NCI-H1694 treated with DMSO at 0.1 percent for 48 hours (cell line): ENCODE measurements around the gene CATSPERE.

ENCODE experiments used
- DNase-seq: peaks from one replicate; lab custom pipeline; 2025; lab: John Stamatoyannopoulos, UW

The CATSPERE gene, protein sequence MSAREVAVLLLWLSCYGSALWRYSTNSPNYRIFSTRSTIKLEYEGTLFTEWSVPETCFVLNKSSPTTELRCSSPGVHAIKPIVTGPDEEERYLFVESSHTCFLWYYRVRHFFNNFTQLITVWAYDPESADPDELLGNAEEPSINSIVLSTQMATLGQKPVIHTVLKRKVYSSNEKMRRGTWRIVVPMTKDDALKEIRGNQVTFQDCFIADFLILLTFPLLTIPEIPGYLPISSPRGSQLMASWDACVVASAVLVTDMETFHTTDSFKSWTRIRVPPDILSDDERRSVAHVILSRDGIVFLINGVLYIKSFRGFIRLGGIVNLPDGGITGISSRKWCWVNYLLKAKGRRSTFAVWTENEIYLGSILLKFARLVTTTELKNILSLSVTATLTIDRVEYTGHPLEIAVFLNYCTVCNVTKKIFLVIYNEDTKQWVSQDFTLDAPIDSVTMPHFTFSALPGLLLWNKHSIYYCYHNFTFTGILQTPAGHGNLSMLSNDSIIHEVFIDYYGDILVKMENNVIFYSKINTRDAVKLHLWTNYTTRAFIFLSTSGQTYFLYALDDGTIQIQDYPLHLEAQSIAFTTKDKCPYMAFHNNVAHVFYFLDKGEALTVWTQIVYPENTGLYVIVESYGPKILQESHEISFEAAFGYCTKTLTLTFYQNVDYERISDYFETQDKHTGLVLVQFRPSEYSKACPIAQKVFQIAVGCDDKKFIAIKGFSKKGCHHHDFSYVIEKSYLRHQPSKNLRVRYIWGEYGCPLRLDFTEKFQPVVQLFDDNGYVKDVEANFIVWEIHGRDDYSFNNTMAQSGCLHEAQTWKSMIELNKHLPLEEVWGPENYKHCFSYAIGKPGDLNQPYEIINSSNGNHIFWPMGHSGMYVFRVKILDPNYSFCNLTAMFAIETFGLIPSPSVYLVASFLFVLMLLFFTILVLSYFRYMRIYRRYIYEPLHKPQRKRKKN

DNA sequence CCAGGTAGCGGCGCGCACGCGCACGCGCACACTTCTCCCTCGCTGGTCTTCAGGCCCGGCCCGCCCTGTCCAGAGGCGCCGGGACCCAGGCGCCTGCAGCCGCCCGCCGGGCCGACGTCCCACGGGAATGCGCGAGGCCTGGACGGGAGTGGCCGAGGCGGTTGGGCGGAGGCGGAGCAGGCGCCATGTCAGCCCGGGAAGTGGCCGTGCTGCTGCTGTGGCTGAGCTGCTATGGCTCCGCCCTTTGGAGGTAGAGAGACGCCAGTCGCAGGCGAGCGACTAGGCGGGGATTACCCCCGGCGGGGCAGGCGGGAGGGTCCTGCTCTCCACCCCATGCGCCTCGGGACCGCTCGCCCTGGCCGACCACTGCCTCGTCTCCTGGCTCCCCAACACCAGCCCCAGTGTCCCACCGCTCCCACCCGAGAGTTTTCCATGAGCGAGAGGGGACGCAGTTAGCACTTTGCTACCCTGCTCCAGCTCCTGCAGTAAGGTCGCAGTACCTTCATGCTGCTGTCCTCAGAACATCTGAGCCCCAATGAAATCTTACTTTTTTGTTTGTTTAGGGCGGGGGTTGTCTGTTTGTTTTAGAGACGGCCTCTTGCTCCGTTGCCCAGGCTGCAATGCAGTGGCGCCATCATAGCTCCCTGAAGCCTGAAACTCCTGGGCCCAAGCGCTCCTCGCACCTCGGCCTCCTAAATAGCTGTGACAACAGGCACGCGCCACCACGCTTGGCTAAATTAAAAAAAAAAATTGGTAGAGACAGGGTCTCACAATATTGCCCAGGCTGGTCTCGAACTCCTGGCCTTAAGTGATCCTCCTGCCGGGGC, at the start of gene CATSPERE:
Gene CATSPERE, plus strand, starts transcription at position 29 of the 827 bp plus-strand sequence. Its CDS starts 157 bp downstream, at position 186.
- no peak for DNase-seq

DNA sequence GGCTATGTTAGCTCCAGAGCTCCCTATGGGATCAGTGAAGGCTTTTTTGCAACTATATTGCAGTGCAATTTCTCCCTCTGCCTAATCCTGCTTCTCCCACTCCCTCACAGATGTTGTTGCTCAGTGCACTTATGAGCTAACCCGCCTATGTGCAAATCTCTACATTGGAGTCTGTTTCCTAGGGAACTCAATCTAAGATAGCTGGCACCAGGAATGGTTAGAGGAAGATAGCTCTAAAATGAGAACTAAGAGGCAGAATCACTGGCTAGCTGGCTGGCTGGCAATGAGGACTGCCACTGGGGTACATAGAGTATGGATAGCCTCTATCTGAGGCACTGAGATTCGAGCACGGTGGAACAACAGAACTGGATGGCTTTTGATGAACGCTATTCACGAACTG, 48.9 kb upstream of the CATSPERE start:
- no peak for DNase-seq

DNA sequence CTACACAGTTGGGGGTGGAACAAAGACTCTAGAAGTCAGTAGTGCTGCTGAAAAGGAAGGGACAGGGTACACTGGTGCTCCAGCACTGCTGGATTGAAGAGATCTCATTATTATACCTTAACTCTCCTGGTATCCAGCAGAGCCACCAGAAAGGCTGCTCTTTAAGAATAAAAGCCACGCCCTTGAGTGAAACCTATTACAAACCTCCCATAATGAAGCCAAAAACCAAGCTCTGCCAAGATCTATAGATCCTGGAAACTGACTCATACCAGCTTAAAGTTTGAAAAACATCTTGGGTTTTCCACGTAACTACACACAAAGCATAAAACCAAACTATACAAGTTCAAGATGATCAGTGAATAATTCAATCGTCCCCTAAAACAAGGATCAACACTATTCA, 47.3 kb upstream of the CATSPERE start:
- DNase-seq: no peak

DNA sequence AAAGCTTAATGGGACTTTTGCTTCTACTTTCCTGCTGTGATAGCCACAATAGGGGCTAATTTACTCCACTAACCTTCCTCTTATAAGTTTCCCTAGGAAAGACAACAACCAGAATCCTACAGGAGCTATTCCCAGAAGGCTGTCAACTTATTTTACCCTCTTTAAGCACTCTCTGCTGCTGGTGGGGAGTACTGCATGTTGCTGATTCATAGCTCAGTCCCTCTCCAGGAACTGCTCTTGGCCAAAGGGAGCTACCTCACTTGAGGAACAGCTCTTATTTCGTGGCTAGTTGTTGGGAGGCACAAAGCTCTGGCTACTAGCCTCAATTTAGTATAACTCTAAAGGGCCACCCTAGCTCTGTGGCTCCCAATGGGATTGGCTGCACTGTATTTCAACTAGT, 46.5 kb upstream of the CATSPERE start:
- DNase-seq: no peak

DNA sequence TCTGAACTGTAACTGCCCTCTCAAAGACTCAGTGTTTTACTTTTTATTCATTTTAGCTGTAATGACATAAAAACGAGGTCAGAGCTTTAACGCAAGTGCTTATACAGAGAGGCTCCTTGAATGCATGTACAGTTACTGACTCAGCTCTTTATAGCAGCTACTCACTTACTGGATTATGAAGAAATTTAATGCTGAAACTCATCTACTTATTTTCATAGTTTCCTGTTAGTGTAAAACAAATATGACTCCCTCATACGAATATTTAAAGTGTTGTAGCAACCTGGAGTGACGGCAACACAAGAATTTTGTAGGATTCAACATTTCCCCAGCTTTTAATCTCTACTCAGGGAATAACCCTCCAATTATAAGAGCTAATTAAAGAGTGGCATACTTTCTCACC, 42.0 kb upstream of the CATSPERE start:
- DNase-seq: no peak

DNA sequence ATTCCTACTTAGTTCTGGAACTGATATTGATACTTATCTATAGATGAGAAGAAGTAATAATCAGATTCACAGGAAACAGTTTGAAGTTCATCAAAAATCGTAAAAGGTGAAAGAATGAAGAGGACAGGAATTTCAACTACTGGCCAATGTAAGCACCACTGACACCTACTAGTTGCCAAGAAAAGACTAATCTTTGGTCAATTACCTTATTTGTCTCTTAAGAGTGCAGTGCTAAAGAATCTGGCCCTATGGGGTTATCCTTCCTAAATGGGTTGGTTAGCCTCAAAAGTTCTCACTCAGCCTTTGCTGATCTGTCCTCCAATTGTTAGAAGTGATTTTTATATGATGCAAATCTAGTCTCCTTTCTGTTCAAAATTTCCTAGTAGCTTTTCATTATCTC, 38.9 kb upstream of the CATSPERE start:
- DNase-seq: no peak

DNA sequence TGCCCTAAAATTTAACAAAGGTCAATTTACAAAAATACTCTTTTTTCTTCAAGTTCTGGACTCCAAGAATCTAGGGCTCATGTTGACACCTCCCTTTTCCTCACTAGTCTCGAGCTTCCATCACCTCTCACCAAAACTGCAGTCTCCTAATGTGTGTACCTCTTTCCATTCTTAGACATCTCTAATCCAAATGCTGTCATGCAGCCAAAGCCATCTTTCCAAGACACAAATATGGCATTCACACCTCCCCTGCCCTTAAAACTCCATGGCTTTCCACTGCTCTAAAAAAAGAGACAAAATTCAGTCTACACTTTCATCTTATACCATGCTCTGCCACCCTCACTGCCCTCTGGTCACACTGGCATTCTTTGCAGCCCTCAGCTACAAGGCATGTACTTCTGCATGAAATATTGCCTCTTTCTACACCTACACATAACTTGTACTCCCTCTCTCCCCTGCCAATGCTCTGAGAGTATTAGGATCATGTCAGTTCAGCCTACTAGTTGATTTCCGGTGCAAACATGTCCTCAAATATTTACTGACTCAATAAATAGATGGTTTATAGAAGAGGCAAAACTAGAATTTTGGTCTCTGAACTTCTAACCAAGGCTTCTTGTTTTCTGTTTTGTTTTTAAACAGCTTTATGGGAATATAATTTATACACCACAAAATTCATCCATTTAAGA, 36.3 kb upstream of the CATSPERE start:
- DNase-seq: no peak

DNA sequence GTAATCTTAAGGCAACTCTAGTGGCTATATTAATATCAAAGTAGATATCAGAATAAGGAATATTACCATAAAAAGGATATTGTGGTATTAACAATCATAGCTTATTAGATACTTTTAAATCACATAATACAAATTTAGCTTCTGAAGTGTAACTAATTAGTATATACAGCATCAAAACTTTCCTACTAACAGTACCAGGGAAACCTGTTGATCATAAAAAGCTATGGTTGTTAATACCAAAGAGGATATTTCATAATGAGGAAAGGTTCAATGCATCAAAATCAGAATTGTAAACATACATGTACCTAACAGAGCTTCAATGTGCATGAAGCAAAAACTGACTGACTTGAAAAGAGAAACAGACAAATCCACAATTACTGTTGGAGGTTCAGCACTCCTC, 33.4 kb upstream of the CATSPERE start:
- no peak for DNase-seq

DNA sequence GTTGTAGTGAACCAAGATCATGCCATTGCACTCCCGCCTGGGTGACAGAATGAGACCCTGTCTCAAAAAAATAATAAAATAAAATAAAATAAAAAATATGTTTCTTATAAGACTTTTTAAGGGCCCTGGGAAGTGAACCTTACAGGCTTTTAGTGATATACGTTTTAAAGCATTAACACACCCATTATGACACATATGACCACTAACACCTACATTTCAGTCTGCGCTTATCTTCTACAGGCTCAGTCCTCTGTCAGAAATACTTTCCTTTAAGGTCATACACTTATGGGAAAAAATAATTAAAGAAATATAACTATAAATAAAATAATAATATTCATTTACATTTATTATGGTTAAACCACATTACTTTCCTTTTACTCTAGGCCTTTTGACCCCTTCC, 31.3 kb upstream of the CATSPERE start:
- no peak for DNase-seq

DNA sequence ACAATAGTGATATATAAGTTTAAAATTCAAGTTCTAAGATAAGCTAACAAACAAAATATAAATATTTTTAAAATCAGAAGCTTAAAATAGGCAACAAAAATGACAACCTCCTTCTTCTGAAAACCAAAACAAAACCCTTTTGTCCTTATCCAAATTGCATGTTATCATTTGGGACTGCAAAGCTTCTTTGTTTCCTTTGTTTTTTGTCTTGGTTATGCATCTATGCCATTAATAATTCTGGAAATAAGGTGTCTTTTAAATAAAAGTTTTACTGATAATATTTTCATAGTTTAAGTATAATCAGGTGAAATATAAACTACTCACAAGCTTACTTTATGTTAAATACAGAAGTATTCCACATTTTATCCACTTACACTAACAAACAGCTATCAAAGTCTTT, 29.9 kb upstream of the CATSPERE start:
- no peak for DNase-seq

DNA sequence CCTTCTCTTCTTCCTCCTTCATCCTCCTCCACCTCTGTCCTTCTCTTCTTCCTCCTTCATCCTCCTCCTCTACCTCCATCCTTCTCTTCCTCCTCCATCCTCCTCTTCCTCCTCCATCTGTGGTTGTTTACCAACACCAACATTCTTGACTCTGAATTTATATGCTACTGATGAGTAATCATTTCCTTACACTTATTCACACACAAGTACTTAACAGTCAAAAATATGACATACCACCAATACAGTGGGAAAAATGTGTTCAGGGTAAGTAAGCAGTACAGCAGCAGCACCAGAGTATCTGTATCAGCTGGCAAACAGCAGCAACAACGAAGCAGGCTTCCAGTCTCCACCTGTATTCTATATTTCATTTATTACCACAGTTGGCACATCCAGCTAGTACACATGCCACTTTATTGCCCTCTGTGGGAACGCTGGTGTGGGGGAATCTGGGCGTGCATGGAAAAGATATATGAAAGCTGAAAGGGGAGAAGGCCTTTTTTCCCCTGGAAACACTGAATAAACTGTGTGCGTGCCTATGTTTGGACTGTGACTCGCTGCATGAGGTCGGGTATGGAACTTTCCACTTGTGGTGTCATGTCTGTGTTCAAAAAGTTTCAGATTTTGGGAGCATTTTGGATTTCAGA, 25.4 kb upstream of the CATSPERE start:
- no peak for DNase-seq

DNA sequence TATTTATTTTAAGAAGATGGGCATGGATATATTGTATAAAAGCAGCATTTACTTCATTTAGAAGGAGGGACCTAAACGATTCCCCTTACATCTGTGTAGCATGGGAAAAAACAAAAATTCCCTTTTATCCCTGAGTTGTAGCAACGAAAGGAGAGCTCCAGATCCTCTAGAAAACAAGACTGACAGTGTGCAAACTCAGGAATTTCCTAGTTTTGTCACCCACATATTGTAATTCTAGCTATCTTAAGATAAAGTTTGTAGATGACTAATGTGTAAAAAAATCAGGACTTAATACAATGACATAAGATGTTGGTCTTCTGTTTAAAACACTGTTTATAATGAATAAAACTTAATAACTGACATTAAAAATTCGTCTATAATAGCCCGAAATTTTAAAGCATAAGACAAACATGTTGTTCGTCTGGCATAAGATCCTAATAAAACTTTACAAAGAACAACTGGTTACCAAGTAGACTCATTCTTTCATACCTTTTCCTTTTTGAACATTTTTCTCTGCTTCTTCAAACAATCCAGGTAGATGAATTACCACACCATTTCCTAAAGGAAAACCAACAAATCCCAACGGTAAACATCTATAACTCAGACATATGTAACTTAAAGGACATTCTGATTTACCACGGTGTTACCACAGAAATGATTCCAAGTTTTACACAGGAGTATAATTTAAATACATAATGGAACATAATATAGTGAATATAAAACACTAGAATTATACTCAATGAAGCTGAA, 24.6 kb upstream of the CATSPERE start:
- no peak for DNase-seq

DNA sequence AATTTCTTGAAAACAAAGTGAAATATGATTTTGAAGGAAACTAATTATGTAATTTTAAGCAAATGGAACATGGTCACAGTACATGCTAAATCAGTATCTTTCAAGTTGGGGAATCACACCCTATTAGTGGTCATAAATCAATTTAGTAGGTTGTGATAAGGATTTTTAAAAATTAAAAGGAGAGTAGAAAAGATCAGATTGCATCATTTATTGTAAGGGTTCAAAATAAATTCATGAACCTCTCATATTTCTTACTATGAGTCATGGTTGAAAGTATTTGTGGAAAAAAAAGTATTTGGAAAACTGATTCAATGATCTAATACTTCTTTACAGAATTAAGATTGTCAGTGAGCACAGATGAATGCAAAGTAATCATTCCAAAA, 24.0 kb upstream of the CATSPERE start:
- DNase-seq: no peak

DNA sequence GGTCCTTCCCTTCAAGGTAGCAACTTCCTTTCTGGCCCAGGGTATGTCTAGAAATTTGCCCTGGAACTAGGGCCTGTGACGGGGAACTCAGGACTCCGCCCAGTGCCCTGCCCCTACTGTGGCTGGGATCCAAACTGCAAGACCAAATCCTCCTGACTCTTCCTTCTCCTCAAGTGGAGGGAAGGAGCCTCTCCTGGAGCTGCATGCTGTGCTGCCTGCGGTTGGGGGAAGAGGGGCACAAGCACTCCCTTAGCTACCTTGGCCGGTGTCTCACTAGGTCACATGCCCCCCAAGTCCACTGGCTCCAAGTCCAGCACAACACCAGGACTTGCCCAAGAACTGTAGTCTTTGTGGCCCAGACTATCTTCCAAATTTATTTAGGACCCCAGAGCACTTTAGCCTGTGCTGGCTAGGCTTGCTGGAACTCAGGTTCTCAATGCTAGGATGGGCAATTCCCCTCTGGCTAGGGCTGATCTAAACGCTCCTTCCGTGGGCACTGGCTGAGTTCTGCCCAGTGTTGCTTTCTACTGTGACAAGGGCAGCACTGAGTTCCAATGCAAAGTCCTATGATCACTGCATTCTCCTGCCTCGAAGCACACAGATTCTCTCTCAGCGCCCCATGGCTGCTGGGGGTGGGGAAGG, 21.6 kb upstream of the CATSPERE start:
- DNase-seq: no peak

DNA sequence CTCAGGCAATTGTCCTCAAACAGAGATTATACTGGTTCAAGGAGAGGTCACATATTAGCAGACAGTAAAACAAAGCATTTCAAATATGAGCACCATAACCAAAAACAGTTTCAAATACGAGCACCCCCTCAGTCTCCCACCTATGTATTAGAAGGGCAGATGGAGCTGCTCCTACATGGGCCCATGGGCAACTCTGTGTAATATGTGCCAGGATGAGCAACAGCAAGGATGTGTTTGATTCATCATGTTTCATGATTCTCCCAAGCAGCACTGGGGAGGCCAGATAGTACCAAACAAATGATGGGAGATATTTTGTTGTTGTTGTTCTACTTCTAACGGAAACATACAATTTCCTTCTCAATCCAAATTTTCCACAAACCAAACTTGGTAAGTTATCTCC, 18.2 kb upstream of the CATSPERE start:
- DNase-seq: no peak

DNA sequence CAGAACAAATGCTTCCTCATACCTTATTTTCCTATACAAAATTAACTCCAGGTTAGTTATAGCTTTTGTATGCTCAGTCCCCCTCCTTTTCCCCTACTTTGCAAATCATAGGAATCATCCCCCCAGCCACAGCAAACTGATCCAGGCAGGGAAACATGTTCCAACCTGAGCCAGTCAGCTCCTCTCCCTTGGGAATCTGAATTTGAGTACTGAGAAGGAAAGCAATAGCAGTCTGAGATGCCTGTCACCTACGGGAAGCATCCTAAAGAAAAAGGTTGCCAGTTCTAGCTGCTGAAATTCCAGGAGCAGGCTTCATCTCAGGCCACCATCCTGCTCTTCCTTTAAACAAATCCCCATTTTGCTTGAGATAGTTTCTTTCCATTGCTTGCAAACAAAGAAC, 16.2 kb upstream of the CATSPERE start:
- peak; percentile 29 for DNase-seq

DNA sequence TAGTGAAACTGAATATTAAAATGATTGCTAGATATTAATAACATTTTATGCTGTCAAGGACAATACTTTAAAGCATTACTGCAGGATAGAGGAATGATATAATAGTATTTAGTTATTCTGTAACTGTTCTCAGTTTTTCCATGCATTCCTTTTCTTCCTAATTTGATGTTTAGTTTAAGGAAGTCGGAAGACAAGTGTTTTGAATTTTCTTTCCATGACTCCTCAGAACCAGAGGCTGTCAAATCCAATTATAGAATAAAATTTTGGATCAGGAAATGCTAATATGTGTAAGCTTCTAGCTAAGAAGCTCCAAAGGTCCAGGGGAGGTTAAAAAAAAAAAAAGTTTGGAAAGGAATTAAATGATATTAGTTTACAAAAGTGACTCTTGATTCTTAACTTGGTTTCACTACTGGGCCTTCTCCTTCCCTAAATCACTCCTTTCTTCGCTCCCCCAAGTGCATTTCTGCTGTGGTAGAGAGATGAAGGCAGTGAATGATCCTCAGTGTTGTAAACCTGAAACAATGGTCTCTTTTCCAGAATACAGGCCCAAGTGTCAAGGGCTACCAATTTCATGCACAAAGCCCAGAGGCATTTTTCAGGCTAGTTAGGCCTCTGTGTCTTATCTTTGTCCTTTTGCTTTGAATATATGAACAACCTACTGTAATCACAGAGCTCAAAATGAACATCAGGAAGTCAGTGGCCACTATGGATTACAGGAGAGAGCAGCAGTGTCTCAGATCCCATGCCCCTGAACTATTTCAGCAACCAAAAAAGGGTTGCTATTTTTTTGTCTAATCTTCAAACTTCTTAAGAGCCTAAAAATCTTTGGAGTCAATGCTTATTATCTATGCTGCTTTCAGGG, 15.5 kb upstream of the CATSPERE start:
- DNase-seq: no peak

DNA sequence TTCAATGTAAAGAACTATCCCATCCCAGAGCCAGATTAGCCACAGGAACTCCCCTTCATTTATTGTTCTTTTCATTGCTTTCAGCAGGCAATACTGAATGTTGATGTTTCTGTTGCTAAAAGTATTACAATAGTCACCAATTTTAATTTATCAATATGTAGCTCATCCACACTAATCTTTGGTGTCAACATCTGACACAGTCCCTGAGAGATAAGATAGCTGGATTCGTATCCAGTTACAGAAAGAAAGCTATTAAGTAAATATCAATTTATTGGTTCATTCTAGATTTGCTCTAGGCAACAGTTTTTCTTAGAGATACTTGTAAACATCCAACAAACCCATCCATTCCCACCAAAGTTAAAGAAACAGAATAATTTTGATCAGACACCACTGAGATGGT, 14.0 kb upstream of the CATSPERE start:
- no peak for DNase-seq

DNA sequence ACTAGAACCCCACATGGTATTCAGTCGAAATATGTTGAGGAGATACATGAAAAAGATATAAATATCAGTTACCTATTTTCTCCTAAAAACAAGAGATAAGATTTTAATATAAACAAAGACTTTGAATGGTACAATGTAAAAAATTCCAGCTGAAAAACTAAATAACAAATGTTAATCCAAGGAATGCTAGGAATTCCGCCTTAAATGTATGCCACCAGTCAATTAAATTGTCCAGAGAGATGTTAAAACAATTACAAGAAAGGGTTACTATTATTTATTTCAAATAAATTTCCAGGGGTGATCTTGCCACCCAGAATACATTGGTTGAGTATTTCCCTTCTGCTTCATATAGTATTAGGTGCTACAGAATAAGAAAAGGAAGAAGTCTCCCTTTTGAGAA, 13.5 kb upstream of the CATSPERE start:
- no peak for DNase-seq
